HCT116 (cell line): ENCODE measurements around the gene SLMAP. TPM values are rescaled to one million over a fixed set of nuclear protein-coding genes. Genes with fewer than 3 reads are reported as not detected.
A peak's percentile ranks its signal among the peaks of the same experiment; 100 is the strongest.

Experiments used
- ATAC-seq: fragments of 200-7000 bp; cut with Tn5 transposase; 2 replicates; pipeline ENCODE4 v1.9.1; 2020; ENCODE audit warnings: mild to moderate bottlenecking, moderate library complexity
- BruUV-seq: library from RNA; stranded (reverse); fragments of 400-500 nt; replicated peaks from 2 replicates; lab custom pipeline; 2021; lab: Mats Ljungman, UMichigan
- CTCF ChIA-PET: fragments of 300-600 bp; sonication (Branson Sonifier 250); formaldehyde crosslinking; loops from one replicate; lab custom pipeline; 2021; ENCODE audit warnings: antibody characterized with exemption; lab: Charles Lee
- POLR2A ChIA-PET: fragments of 300-600, 350-600 bp; sonication (Branson Sonifier 250); formaldehyde crosslinking; loops from one replicate; lab custom pipeline; 2021; ENCODE audit warnings: antibody characterized with exemption; lab: Charles Lee
- RAD21 ChIA-PET, 2 experiments: fragments of 300-600 bp; sonication (Branson Sonifier 250); formaldehyde crosslinking; loops; one replicate each; lab custom pipeline; 2023; ENCODE audit warnings: low total read pairs in 2 of 2; ENCODE audit not compliant: uncharacterized antibody in 2 of 2, unreplicated experiment in 2 of 2, low non-redundant PET in 1 of 2; lab: Charles Lee
- DNase-seq: peaks from one replicate; pipeline ENCODE4 v3.0.0-alpha.2; 2010; ENCODE audit warnings: low read depth, low spot score
- H2AFZ ChIP-seq: fragments of 200-600 bp; shearing (Covaris generic), sonication (generic); 2 replicates; pipeline ENCODE4 v1.6.1; 2017; ENCODE audit warnings: low read depth, mixed run types, mixed read lengths, antibody characterized with exemption, low read length; ENCODE audit not compliant: poor library complexity, severe bottlenecking
- H3K27ac ChIP-seq: 2 replicates; pipeline ENCODE4 v1.5.1; 2012; ENCODE audit warnings: low read depth, low read length
- H3K27me3 ChIP-seq: fragments of 200-600 bp; sonication (generic); 2 replicates; pipeline ENCODE4 v1.6.1; 2016; ENCODE audit warnings: mixed run types, low read length, mixed read lengths; ENCODE audit not compliant: insufficient read depth
- H3K36me3 ChIP-seq, 2 experiments: fragments of 200-500 bp in 1 of 2; fragments of 200-600 bp in 1 of 2; sonication (Bioruptor generic) in 1 of 2; sonication (generic) in 1 of 2; 2 replicates each; pipeline versions ENCODE4 v1.5.1 to v1.6.1; 2014 to 2016; ENCODE audit warnings: low read length in 2 of 2, inconsistent platforms in 1 of 2, mixed read lengths in 1 of 2, mixed run types in 1 of 2; ENCODE audit not compliant: insufficient read depth in 2 of 2, control insufficient read depth in 1 of 2
- H3K4me1 ChIP-seq, 2 experiments: fragments of 200-600 bp in 1 of 2; sonication (generic) in 1 of 2; 2 replicates each; pipeline versions ENCODE4 v1.5.1 to v1.6.1; 2012 to 2017; ENCODE audit warnings: low read length in 2 of 2, inconsistent platforms in 1 of 2, mild to moderate bottlenecking in 1 of 2, mixed read lengths in 1 of 2, mixed run types in 1 of 2, moderate library complexity in 1 of 2; ENCODE audit not compliant: insufficient read depth in 2 of 2, control insufficient read depth in 1 of 2
- H3K4me2 ChIP-seq: fragments of 200-600 bp; sonication (generic); 2 replicates; pipeline ENCODE4 v1.6.1; 2017; ENCODE audit warnings: mixed run types, low read length, mixed read lengths
- H3K4me3 ChIP-seq, 2 experiments: fragments of 200-600 bp in 1 of 2; sonication (generic) in 1 of 2; replicated peaks in 1 of 2; 2 replicates each; pipeline ENCODE4 v1.5.1; 2011 to 2016; ENCODE audit warnings: low read length in 2 of 2, control low read depth in 1 of 2, low read depth in 1 of 2, mild to moderate bottlenecking in 1 of 2, mixed read lengths in 1 of 2, mixed run types in 1 of 2
- H3K79me2 ChIP-seq: fragments of 200-600 bp; sonication (generic); 2 replicates; pipeline ENCODE4 v1.6.1; 2017; ENCODE audit warnings: mild to moderate bottlenecking, mixed run types, low read length, moderate library complexity, mixed read lengths; ENCODE audit not compliant: insufficient read depth
- H3K9ac ChIP-seq: fragments of 200-600 bp; sonication (generic); 2 replicates; pipeline ENCODE4 v1.6.1; 2016; ENCODE audit warnings: low read length, mixed read lengths
- H3K9me2 ChIP-seq: fragments of 200-600 bp; sonication (generic), shearing (Covaris generic); 2 replicates; pipeline ENCODE4 v1.6.1; 2017; ENCODE audit warnings: mixed run types, mild to moderate bottlenecking, moderate library complexity; ENCODE audit not compliant: insufficient read depth
- H3K9me3 ChIP-seq, 2 experiments: fragments of 200-500 bp in 1 of 2; fragments of 200-600 bp in 1 of 2; sonication (Bioruptor generic) in 1 of 2; sonication (generic) in 1 of 2; 2 replicates each; pipeline ENCODE4 v1.6.1; 2014 to 2017; ENCODE audit warnings: low read length in 2 of 2, mixed read lengths in 2 of 2, inconsistent platforms in 1 of 2, low read depth in 1 of 2, mild to moderate bottlenecking in 1 of 2, mixed run types in 1 of 2, moderate library complexity in 1 of 2; ENCODE audit not compliant: control insufficient read depth in 1 of 2, insufficient read depth in 1 of 2
- H4K20me1 ChIP-seq: fragments of 200-600 bp; sonication (generic), shearing (Covaris generic); 2 replicates; pipeline ENCODE4 v1.6.1; 2017; ENCODE audit warnings: mixed run types, mild to moderate bottlenecking, moderate library complexity; ENCODE audit not compliant: insufficient read depth
- CBX3 ChIP-seq: IDR thresholded peaks from 2 replicates; pipeline ENCODE4 v1.6.1; 2012; ENCODE audit warnings: low read depth
- CEBPB ChIP-seq: IDR thresholded peaks from 2 replicates; pipeline ENCODE4 v1.6.1; 2012; ENCODE audit warnings: low read depth
- EGR1 ChIP-seq: IDR thresholded peaks from 2 replicates; pipeline ENCODE4 v1.6.1; 2012; ENCODE audit warnings: low read depth
- ELF1 ChIP-seq: IDR thresholded peaks from 2 replicates; pipeline ENCODE4 v1.6.1; 2012; ENCODE audit warnings: low read depth, borderline replicate concordance
- FOSL1 ChIP-seq: IDR thresholded peaks from 2 replicates; pipeline ENCODE4 v1.6.1; 2012; ENCODE audit warnings: low read depth
- JUND ChIP-seq: IDR thresholded peaks from 2 replicates; pipeline ENCODE4 v1.6.1; 2012
- MAX ChIP-seq: IDR thresholded peaks from 2 replicates; pipeline ENCODE4 v1.6.1; 2012
- POLR2A ChIP-seq: IDR thresholded peaks from 2 replicates; pipeline ENCODE4 v1.7.0; 2011; ENCODE audit warnings: borderline replicate concordance; ENCODE audit not compliant: insufficient read depth, insufficient read length; ENCODE audit errors: extremely low read depth
- POLR2AphosphoS5 ChIP-seq: IDR thresholded peaks from 2 replicates; pipeline ENCODE4 v1.6.1; 2011; ENCODE audit warnings: mild to moderate bottlenecking, low read depth, low read length, moderate library complexity
- SP1 ChIP-seq: IDR thresholded peaks from 2 replicates; pipeline ENCODE4 v1.6.1; 2012; ENCODE audit warnings: low read depth
- SRF ChIP-seq: IDR thresholded peaks from 2 replicates; pipeline ENCODE4 v1.6.1; 2012; ENCODE audit warnings: low read depth
- TCF7L2 ChIP-seq: IDR thresholded peaks from 2 replicates; pipeline ENCODE4 v1.7.0; 2011; ENCODE audit warnings: borderline replicate concordance, inconsistent platforms; ENCODE audit not compliant: insufficient read depth, insufficient read length; ENCODE audit errors: extremely low read depth
- YY1 ChIP-seq: IDR thresholded peaks from 2 replicates; pipeline ENCODE4 v1.6.1; 2011; ENCODE audit warnings: low read length, low read depth, moderate library complexity, mild to moderate bottlenecking; ENCODE audit not compliant: insufficient replicate concordance; ENCODE audit errors: extremely low read depth
- ZNF274 ChIP-seq: fragments of 200-500 bp; sonication (Bioruptor generic); IDR thresholded peaks from 2 replicates; pipeline ENCODE4 v1.6.1; 2014; ENCODE audit warnings: mild to moderate bottlenecking, low read depth, low read length, inconsistent platforms
- intact Hi-C: fragments of 100-400 bp; cut with micrococcal nuclease; formaldehyde crosslinking; loops from 2 replicates; pipeline ENCODE4 v1.10.0; 2022
- total RNA-seq: library from RNA; stranded (reverse); gene quantifications from one replicate; pipeline ENCODE4 v1.2.1, GENCODE V29; 2021; ENCODE audit not compliant: unreplicated experiment
- TF ChIP-seq, protein P1 (sequence below), 3 experiments: fragments of 200-600 bp in 1 of 3; sonication (generic) in 1 of 3; IDR thresholded peaks in 2 of 3; conservative IDR thresholded peaks in 1 of 3; 2 replicates each; pipeline ENCODE4 v1.5.1; 2012 to 2017; ENCODE audit warnings: low read depth in 2 of 3, low read length in 2 of 3, antibody characterized with exemption in 1 of 3, borderline replicate concordance in 1 of 3, control low read depth in 1 of 3, mild to moderate bottlenecking in 1 of 3, mixed read lengths in 1 of 3, mixed run types in 1 of 3, moderate library complexity in 1 of 3; ENCODE audit not compliant: insufficient read depth in 1 of 3
- TF ChIP-seq, protein P2 (sequence below): IDR thresholded peaks from 2 replicates; pipeline ENCODE4 v1.6.1; 2012

SLMAP gene
- total RNA-seq, 1 experiment from 2014 or later: 81.0 TPM

GRCh38 chr3:57706462-57706861 is 49.6 kb upstream of the SLMAP start (continued):
- TF ChIP-seq, protein P1, sequence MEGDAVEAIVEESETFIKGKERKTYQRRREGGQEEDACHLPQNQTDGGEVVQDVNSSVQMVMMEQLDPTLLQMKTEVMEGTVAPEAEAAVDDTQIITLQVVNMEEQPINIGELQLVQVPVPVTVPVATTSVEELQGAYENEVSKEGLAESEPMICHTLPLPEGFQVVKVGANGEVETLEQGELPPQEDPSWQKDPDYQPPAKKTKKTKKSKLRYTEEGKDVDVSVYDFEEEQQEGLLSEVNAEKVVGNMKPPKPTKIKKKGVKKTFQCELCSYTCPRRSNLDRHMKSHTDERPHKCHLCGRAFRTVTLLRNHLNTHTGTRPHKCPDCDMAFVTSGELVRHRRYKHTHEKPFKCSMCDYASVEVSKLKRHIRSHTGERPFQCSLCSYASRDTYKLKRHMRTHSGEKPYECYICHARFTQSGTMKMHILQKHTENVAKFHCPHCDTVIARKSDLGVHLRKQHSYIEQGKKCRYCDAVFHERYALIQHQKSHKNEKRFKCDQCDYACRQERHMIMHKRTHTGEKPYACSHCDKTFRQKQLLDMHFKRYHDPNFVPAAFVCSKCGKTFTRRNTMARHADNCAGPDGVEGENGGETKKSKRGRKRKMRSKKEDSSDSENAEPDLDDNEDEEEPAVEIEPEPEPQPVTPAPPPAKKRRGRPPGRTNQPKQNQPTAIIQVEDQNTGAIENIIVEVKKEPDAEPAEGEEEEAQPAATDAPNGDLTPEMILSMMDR (IDR thresholded peaks at IDR 0.05 in 2 of 3, conservative IDR thresholded peaks at IDR 0.05 in 1 of 3; ENCODE audit: borderline replicate concordance in 1 of 3, insufficient read depth in 1 of 3, low read depth in 2 of 3, low read length in 2 of 3): no peak
- TF ChIP-seq FOSL1 (peak; percentile 61; the same call in 1 of the 2 replicates), TCF7L2 (no peak), MAX (no peak), ZNF274 (no peak), POLR2A (no peak), SRF (no peak), POLR2AphosphoS5 (no peak), YY1 (no peak)

GRCh38 chr3:57709031-57709430 is 47.1 kb upstream of the SLMAP start:
- H3K4me1 ChIP-seq: peaks cover 0 to 8% of the 10 kb centered on the region in 2 experiments; a peak in 1 of 4 replicates
- no peak overlapping the region for H3K27ac ChIP-seq
- RAD21 ChIA-PET: no interaction called here
- CTCF ChIA-PET: no interaction called here
- no peaks in the 10 kb centered on the region for H4K20me1 ChIP-seq
- H3K36me3 ChIP-seq: no peaks in the 10 kb centered on the region
- no peak overlapping the region for H3K9ac ChIP-seq
- POLR2A ChIA-PET: no interaction called here
- no TSS peak for BruUV-seq
- no peaks in the 10 kb centered on the region for H3K9me3 ChIP-seq
- DNase-seq: no peak
- 0 out of 2 replicates have a peak, but pooled peaks cover 2% of the 10 kb centered on the region for H3K9me2 ChIP-seq
- no peak for TF ChIP-seq CEBPB
- TF ChIP-seq MAX: no peak
- no peak for TF ChIP-seq EGR1
- no peak for TF ChIP-seq JUND
- TF ChIP-seq, protein P2, sequence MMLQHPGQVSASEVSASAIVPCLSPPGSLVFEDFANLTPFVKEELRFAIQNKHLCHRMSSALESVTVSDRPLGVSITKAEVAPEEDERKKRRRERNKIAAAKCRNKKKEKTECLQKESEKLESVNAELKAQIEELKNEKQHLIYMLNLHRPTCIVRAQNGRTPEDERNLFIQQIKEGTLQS: no peak
- no peak for TF ChIP-seq YY1
- TF ChIP-seq FOSL1: no peak
- no peak for TF ChIP-seq SP1
- TF ChIP-seq, protein P1 (IDR thresholded peaks at IDR 0.05 in 2 of 3, conservative IDR thresholded peaks at IDR 0.05 in 1 of 3; ENCODE audit: borderline replicate concordance in 1 of 3, insufficient read depth in 1 of 3, low read depth in 2 of 3, low read length in 2 of 3): no peak
- TF ChIP-seq POLR2AphosphoS5: no peak
- no peak for TF ChIP-seq ELF1
- TF ChIP-seq CBX3: no peak
- intact Hi-C loops: no loop called here
- no peak overlapping the region for H3K4me3 ChIP-seq
- ATAC-seq: no peak
- peak overlapping the region; percentile 65 for H2AFZ ChIP-seq
- no peaks in the 10 kb centered on the region for H3K27me3 ChIP-seq
- no peaks in the 10 kb centered on the region for H3K79me2 ChIP-seq
- H3K4me2 ChIP-seq: no peak overlapping the region
